ENCODE data around the gene SUSD5.
A peak's percentile ranks its signal among the peaks of the same experiment; 100 is the strongest.

Gene SUSD5

DNA sequence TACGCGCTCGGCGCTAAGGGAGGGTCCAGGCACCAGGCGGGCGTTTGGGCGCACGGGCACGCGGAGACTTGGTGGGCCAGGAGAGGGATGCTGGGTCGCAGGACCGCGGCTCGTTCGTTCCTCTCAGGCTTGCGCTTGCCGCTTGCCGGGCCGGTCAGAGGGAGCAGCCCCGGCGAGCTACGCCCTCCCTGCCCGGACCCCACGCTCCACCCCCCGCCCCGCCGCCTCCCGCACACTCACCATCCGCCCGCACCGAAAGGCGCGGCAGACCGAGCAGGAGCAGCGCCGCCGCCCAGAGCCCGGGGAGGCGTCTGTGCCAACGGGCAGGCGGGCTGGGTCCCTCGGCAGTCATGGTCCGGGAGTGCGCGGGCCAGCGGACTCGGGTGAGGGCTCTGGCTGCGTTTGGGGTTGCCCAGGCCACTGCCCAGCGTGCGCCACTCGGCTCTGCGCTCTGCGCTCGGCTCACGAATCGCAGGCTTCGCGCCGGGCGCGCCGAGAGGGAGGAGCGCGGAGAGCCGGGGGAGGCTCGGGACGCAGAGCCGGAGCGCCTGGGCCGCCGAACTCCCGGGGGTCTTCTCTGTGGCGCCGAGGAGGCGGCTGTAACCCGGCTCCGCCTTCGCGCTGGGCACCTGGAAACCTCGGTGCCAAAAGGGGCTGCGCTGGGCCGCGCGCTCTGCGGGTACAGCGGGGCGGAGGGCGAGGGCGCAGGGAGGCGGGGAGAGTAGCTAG lies at the start of gene SUSD5:
SUSD5 (minus strand) TSS at position 365 of the 729 bp plus-strand sequence; CDS start at position 352, 13 bp downstream.
- no peak for DNase-seq

DNA sequence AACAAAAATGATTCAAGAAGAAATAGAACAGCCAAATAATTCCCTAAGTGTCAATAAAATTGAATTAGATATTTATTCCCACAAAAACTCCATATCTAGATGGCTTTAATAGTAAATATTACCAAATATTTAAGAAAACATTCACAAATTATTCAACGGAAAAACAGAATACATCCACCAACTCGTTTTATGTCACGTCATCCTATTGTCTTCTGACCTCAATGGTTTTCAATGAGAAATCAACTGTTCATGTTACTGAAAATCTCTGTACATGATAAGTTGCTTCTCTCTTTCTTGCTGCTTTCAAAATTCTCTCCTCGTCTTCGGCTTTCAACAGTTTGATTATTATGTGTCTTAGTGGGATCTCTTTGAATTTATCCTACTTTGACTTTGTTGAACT lies 41.5 kb upstream of the SUSD5 start:
- DNase-seq: no peak

DNA sequence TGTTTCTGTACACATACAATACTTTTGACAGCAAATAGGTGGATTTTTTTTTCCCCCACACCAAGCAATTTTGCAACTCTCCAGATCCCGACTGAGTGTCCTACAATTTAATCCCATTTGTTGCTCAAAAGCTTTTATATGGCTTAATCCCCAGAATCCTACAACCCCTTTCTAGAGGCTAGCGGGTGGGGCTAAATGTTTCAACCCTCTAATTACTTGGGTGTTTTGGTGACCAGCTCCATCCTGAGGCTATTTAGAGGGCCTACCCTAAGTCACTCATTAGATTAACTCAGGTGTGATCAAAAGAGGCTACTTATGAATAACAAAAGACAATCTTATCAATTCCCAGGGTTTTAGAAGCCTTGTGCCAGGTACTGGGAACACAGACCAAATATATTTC lies 37.6 kb upstream of the SUSD5 start:
- no peak for DNase-seq

DNA sequence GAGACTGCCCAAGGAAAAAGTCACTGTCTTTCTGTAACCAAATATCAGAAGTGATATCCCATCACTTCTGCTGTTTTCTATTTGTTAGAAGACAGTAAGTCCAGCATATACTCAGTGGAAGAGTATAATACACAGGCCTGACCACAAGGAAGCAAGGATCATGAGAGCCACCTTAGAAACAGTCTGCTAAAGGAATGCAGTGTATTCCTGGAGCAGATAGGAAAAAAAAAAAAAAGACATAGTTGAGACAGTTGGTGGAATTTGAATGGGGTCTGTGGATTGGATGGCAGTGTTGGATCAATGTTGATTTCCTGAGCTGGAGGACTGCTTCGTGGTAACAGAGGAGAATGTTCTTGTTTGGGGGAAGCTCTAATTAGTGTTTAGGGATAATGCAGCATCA lies 32.1 kb upstream of the SUSD5 start:
- DNase-seq: no peak

DNA sequence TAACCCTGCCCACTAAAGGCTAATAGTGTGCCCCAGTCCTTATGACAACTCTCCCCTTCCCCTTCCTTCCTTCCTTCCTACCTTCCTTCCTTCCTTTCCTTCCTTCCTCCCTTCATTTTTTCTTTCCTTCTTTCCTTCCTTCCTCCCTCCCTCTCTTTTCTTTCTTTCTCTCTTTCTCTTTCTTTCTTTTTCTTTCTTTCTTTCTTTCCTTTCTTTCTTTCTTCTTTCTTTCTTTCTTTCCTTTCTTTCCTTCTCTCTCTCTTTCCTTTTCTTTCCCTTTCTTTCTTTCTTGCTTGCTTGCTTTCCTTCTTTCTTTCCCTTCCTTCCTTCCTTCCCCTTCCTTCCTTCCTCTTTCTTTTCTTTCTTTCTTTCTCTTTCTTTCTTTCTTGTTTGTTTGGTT lies 28.2 kb upstream of the SUSD5 start:
- DNase-seq: no peak

DNA sequence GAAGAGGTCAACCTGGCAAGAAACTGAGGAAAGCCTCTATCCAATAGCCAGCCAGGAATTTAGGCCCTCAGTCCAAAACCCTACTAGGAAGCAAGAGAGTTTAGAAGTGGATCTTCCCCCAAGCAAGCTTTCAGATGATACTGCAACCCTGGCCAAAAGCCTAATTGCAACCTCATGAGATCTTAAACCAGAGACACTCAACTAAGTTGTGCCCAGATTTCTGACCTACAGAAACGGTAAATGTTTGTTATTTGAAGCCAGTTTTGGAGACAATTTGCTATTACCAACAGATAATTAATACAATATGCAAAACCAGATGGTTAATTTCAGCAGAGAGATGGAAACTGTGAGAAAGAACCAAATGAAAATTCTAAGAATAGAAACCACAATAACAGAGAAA lies 21.7 kb upstream of the SUSD5 start:
- DNase-seq: no peak

DNA sequence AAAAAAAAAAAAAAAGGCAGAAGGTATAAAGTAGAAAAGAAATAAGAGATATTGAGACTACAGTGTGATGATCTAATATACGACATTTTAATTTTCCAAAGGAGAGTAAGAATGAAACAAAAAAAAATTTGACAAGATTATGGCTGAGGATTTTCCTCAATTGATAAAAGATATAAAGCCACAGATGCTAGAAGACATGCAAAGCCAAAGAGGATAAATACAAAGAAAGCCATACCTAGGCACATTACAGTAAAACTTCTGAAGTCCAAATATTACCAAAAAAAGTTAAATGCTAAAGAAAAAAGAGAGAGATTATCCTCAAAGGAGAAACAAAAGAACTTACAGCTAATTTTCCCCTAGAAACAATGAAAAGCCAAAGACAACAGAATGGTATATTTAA lies 20.3 kb upstream of the SUSD5 start:
- DNase-seq: no peak

DNA sequence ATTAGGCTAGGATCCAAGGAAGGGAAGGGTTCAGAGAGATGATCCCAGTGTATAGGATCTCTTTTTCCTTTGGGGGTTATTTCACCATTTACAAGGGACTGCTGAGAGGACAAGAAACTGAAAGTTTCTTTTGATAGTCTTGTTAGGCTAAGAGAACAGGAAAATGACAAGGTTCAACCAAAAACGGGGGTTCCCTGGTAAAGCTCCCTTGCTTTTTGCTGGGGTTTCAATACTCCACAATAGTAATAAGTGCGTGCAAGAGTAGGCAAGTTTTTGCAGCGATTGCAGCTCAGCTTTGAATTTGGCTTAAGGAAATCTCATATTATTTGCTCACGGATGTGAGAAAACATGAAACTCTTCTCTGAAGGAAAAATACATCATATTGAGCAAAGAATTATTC lies 18.8 kb upstream of the SUSD5 start:
- DNase-seq: no peak

DNA sequence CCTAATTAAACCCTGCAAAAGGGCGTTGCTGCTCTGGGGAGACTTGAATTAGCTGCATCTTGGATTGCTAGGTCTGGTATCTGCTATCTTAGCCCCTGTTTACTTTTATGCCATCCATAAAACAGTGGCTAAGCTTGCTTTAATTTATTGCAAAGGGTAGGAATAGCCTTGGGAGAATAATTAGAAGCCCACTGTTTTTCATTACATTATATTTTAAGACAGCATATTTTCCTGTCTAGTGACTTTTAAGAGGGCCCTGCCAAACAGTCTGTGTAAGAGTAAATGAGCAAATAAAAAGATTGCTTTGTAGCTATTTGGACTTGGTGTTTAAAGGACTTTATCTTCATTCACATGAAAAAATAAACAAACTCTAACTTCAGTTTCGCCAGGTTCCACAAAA lies 17.4 kb upstream of the SUSD5 start:
- no peak for DNase-seq

DNA sequence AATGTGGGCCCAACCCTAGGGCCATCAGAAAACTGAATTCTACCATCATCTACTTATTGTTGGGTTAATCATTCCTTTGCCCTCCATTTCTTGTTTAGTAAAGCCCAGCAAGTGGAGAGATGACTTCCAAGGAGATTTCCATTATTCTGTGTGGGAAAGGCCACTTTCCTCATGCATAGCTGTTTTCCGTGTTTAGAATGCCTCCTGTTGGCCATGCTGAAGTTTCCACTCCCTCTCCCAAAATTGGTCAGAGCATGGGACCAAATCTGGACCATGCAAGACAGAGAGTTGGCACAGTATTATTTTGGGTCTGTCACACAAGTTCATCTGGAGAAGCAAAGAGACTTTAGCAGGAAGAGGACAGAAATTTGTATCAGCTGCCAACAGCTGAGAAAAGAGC lies 15.3 kb upstream of the SUSD5 start:
- no peak for DNase-seq

DNA sequence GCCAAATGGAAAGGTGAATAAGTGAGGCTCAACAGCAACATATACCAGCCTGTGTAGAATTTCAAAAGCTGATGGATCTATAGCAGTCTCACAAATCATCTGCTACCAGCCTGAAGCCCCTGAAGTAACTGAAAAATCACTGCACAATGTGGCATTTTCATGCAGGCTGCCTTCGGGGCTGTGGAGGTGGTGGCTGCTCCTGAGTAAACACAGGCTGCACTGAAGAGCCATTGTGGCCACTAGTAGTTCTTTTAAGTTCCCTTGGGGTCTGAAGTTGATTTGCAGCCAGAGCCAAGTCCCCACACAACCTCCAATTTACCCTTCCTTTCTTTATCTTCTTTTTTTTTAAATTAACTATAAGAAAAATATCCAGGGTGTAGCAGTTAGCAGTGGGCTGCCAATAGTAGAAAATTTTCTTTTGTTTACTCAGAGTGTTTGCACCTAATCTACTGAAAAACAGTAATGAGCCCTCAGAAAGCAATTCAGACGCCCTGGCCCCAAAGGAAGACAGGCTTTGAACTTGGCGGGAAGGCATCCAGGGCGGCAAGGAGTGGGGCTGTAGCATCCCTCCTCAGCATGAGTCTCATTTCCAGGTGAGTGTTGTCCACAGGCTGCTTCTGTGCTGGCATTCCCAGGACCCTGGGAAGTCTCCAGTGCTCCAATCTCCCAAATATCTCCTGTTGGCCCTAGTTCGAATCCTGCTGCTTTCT lies 13.3 kb upstream of the SUSD5 start:
- no peak for DNase-seq

DNA sequence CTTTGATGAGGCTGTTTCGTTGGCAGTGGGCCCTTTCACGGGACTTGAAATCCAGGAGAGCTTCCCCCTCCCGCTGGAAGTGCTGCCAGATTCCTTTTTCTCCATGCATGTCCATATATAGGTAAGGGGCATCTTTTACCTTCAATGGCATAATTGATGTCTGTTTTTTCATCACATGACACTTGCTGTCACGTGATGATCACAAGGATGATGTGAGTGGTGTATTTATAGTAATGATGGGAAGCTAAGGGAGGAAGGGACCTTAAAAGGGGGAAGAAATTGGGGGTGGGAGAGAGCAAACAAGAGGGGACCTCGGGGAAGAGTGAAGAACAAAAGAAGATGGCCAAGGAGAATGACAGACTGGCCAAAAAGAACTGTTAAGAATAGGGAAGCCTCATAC lies 11.3 kb upstream of the SUSD5 start:
- DNase-seq: no peak

DNA sequence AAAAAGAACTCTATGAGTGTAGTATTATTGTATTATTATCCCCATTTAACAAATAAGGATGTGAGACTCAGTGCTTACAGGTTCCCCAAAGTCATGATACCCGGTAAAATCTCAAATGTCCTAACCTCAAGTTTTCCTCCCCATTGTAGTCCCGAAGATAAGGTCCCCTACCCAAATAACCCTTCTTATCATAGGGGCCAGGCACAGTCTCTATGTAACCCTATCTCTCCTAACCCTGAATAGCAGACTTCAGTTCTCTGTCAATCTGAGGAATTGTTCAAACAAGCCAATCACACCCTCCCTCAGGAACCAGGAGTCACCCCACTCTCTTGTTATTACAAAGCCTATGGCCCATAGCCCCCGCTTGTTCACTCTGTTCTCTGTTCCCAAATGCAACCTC lies 10.5 kb upstream of the SUSD5 start:
- DNase-seq: no peak

DNA sequence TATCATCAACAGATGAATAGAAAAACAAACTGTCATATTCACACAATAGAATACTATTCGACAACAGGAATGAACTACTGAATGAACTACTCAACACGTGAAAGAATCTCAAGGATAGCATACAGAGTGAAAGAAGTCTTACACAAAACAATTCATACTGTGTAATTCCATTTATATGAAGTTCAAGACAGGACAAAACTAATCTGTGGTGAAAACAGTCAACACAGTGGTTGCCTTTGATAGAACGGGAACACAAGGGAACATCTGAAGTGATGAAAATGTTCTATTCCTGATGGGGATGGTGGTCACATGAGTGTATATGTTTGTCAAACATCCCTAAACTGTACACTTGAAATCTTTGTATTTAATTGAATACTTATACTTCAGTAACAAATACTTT lies 2.6 kb upstream of the SUSD5 start:
- no peak for DNase-seq

DNA sequence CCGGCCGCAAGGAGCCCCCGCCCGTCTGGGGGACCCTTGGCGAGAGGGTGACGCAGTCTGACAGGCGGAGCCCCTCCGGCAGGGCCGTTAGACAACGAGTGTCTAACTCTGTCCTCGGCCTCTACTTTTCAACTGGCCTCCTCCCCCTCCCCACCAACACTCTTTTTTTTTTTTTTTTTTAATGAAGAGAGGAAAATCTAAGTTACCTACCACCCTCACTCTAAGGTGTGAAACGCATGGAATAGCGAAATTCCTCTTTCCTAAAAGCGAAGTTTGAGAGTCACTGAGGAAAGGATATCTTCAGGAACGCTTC lies 521 bp upstream of the SUSD5 start:
- DNase-seq: no peak

DNA sequence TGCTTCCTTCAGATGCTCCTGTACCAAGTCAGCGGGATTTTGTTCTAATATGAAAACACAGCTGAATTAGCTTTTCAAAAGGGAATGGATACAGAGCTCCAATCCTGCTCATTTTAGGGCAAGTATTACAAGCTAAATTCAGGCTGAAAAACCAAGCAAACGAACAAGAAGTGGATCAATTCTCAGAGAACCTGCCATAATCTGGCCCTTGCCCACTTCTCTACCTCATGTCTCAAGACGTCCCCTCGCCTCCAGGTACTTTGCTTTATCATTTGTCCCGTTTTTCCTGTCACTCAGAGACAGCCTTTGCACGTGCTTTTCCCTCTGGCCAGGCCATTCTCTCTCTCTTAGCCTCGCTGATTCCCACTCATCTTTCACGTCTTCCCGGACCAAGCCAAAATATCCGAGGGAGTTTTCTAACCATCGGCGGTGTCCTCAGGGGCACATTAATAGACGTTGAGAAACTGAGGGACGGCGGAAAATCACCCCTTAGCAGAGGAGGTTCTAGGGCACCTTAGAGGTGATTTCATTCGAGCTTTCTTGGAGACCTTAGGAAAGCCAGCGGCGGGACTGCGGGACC lies 654 bp downstream of the SUSD5 start:
- no peak for DNase-seq

DNA sequence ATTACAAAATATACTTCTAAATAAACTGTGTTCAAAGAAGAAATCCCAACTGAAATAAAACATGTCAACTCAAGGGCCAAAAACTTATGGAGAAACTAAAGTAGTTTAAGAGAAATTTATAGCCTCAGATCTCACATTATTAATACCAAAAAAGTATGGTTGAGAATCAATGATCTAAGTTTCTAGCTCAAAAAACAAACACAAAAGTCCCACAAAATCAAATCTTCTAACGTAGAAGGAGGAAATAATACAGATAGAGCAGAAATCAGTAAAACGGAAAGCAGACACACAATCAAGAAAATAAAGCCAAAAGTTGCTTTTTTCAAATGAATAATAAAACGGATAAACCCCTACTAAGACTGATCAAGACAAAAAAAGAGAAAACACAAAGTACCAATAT lies 2.9 kb downstream of the SUSD5 start:
- no peak for DNase-seq

DNA sequence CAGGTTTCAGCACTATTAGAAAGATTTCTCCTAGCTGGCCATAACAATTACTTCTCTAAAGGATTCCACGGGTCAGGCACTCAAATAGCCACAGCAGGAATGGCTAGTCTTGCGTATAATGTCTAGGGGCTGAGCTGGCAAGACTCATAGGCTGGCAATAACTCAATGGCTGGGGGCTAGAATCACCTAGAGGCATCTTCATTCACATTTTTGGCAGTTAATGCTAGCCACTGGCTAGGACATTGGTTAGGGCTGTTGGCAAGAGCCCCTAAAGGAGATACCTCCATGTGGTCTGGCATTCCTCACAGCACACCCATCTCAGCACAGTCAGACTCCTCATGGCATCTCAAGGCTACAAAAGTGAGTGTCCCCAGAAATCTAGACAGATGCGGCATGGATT lies 6.2 kb downstream of the SUSD5 start:
- DNase-seq: no peak

DNA sequence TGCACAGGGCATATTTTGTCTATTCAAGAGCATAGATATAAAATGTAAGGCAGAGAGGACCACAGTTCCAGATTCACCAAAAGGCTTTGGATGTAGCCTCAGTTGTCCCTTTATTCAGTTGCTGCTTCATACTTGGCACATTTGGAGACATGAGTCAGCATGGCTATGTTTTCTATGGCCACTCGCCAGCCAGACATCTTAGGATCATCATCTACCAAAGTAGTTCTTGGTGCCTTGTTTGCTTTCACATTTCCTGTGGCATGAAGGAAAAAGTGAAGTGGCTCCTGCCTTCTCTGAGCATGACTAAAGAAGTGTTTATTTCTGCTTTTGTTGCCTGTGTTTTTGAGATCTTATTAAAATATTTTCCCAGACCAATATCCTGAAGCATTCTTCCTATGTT lies 7.2 kb downstream of the SUSD5 start:
- peak; percentile 28 for DNase-seq

DNA sequence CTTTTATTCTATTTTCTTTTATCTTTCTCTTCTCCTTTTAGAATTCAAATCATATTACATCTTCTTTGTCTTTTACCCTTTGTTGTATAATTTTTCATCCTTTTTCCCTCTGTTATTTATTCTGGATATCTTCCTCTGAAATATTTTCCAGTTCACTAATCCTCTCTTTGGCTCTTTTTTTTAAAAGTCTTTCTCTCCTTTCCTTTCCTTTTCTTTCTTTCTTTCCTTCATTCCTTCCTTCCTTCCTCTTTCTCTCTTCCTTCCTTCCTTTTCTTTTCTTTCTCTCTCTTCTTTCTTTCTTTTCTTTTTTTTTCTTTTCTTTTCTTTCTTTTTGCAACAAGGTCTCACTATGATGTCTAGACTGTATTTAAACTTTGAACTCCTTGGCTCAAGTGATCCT lies 9.3 kb downstream of the SUSD5 start:
- no peak for DNase-seq

DNA sequence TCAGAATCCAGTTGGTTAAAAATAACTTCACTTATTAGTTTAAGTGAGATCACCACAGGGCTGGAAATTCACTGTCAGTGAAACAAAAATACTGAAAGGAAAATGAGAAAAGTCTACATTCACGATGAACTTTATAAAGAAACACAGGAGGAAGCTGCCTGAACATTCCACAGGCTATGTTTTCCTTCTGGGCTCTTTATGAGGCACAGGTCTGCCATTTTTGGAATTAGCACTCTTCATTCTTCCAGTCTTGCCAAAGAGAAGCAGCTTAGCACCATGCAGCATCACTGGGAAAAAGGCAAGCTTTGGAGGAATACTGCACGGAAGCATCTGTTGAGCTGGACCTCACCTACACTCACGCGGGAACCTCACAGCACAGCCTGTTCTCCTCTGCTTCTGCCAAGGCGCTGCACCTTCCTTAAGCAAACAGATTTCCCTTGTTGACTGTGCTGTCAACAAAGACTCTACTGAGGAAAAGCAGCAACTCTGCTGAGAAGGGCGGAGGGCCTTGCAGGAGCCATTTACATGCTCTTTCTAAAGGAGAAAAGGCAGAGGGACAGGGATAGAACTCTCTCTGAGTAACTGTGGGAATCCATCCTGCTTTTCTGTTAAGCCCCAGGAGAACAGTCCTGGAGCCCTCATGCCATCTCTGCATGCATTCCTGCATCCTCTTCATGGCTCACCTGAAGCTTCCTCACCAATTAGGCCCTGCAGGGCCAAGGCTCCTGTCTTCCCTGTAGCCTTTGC lies 15.7 kb downstream of the SUSD5 start:
- no peak for DNase-seq

DNA sequence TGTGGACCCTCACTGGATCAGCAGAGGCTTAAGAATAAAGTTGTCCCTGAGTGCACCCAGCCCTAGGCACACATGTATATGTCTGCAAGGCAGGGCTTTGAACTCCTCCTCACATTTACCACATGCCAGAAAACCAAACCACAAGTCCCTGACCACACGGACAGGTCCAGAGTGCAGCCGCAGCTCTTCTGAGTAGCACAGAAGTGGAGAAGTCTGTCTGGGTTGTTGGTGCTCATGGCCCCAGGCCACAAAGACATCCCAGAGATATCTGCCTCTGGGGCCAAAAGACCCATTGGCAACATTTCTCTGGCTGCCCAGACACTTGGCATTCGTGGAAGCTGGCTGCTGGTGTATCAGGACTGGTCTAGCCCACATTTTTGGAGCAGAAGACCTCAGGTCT lies 17.4 kb downstream of the SUSD5 start:
- no peak for DNase-seq

DNA sequence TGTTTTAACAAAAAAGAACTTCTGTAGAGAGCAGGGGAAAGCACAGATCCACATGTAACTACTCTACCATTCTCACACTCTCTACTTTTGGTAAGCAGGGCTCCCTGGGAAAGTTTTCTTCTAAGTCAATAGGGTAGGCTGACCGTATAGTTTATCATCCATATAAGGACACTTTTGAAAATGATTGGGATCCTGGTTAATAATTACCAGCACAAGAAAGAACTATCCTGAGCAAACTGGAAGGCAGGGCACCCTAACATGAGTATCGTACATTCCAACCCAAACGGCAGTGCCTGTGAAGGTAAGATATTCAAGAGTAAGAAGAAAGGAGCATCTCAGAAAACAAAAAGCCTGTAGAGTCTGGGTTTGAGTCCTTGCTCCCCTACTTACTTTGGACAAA lies 22.1 kb downstream of the SUSD5 start:
- DNase-seq: no peak

DNA sequence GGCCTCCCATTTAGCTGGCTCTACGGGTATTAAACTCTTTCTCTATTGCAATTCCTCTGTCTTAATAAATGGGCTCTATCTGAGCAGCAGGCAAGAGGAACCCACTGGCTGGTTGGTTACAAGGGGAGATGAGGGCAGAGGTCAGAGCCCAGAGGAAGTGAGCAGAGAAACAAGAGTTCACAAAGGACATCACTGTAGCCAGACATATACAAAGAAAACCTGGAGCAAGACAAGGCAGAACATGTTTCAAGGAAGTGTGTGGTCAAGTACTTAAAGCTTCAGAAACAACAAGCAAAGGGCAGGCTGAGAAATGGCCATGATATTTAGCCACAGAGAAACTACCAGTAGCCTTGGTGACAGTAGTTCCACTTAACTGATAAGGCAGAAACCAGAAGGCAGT lies 24.3 kb downstream of the SUSD5 start:
- no peak for DNase-seq
